AG20443 (cell line): Measurements from ENCODE around the gene PTGES2.
A peak's percentile ranks its signal among the peaks of the same experiment; 100 is the strongest.

Experiments used
- DNase-seq: peaks from one replicate; pipeline ENCODE4 v3.0.0; 2012; ENCODE audit warnings: low spot score, mixed read lengths

Gene PTGES2

GRCh38 chr9:128102861-128103588 lies 24.5 kb downstream of the PTGES2 start:
- DNase-seq: no peak

GRCh38 chr9:128102196-128102595 lies 25.3 kb downstream of the PTGES2 start:
- no peak for DNase-seq

GRCh38 chr9:128101690-128102089 lies 25.8 kb downstream of the PTGES2 start:
- DNase-seq: no peak

GRCh38 chr9:128101231-128101661 lies 26.3 kb downstream of the PTGES2 start:
- no peak for DNase-seq

- DNase-seq: no peak
Measured at GRCh38 chr9:128100581-128100980, 26.9 kb downstream of the PTGES2 start.

GRCh38 chr9:128099932-128100491 lies 27.5 kb downstream of the PTGES2 start:
- no peak for DNase-seq

- DNase-seq: peak; percentile 26
Measured at GRCh38 chr9:128099231-128099931, 28.1 kb downstream of the PTGES2 start.

GRCh38 chr9:128098297-128099230 lies 29.0 kb downstream of the PTGES2 start:
- peak; percentile 89 for DNase-seq

- no peak for DNase-seq
Measured at GRCh38 chr9:128097543-128098296, 29.8 kb downstream of the PTGES2 start.

- DNase-seq: no peak
Measured at GRCh38 chr9:128096616-128097536, 30.7 kb downstream of the PTGES2 start.

- no peak for DNase-seq
Measured at GRCh38 chr9:128094950-128095544, 32.5 kb downstream of the PTGES2 start.

- DNase-seq: peak; percentile 94
Measured at GRCh38 chr9:128094166-128094949, 33.2 kb downstream of the PTGES2 start.

- no peak for DNase-seq
Measured at GRCh38 chr9:128093011-128093410, 34.5 kb downstream of the PTGES2 start.

- no peak for DNase-seq
Measured at GRCh38 chr9:128092199-128092977, 35.1 kb downstream of the PTGES2 start.

- DNase-seq: no peak
Measured at GRCh38 chr9:128091571-128091970, 36.0 kb downstream of the PTGES2 start.

- peak; percentile 88 for DNase-seq
Measured at GRCh38 chr9:128091144-128091543, 36.4 kb downstream of the PTGES2 start.

GRCh38 chr9:128089299-128089698 lies 38.2 kb downstream of the PTGES2 start:
- DNase-seq: no peak

GRCh38 chr9:128088253-128088945 lies 39.1 kb downstream of the PTGES2 start:
- no peak for DNase-seq
